GM21529 (cell line): ENCODE results near the gene CRABP2.
A peak's percentile ranks its signal among the peaks of the same experiment; 100 is the strongest.

ENCODE experiments used
- ATAC-seq: cut with Tn5 transposase; IDR thresholded peaks from one replicate; pipeline ENCODE4 v1.9.1; 2021; ENCODE audit not compliant: unreplicated experiment

Gene CRABP2

GRCh38 chr1:156742017-156742416 lies 36.6 kb upstream of the CRABP2 start:
- no peak for ATAC-seq

- ATAC-seq, result peak; percentile 5
Observed at GRCh38 chr1:156741481-156741983, 36.1 kb upstream of the CRABP2 start.

- ATAC-seq, result peak; percentile 79
Observed at GRCh38 chr1:156740741-156741480, 35.5 kb upstream of the CRABP2 start, which contains the start of gene MRPL24. MRPL24 (minus strand) TSS chr1:156741088; CDS start chr1:156738704, 2,384 bp downstream.

GRCh38 chr1:156740237-156740740 lies 34.9 kb upstream of the CRABP2 start:
- no peak for ATAC-seq

GRCh38 chr1:156738916-156739315 lies 33.5 kb upstream of the CRABP2 start:
- no peak for ATAC-seq

GRCh38 chr1:156738407-156738806 lies 33.0 kb upstream of the CRABP2 start:
- no peak for ATAC-seq

GRCh38 chr1:156733989-156734584 lies 28.7 kb upstream of the CRABP2 start:
- no peak for ATAC-seq

- peak; percentile 84 for ATAC-seq
Observed at GRCh38 chr1:156728599-156729462, 23.4 kb upstream of the CRABP2 start, which contains the start of gene ISG20L2. ISG20L2 (minus strand) TSS chr1:156728766; CDS start chr1:156727652, 1,114 bp downstream.

- peak; percentile 51 for ATAC-seq
Observed at GRCh38 chr1:156727926-156728598, 22.7 kb upstream of the CRABP2 start, which contains the start of gene METTL25B. METTL25B (plus strand) TSS chr1:156728469; CDS start chr1:156729105, 636 bp downstream.

GRCh38 chr1:156727492-156727891 lies 22.1 kb upstream of the CRABP2 start:
- no peak for ATAC-seq

- ATAC-seq, result no peak
Observed at GRCh38 chr1:156726549-156727226, 21.3 kb upstream of the CRABP2 start.

GRCh38 chr1:156725683-156726280 lies 20.4 kb upstream of the CRABP2 start:
- ATAC-seq, result peak; percentile 35

GRCh38 chr1:156721535-156721934 lies 16.2 kb upstream of the CRABP2 start:
- ATAC-seq, result no peak

- no peak for ATAC-seq
Observed at GRCh38 chr1:156721131-156721530, 15.7 kb upstream of the CRABP2 start.

- no peak for ATAC-seq
Observed at GRCh38 chr1:156717351-156717750, 12.0 kb upstream of the CRABP2 start.

GRCh38 chr1:156714830-156715229 lies 9.4 kb upstream of the CRABP2 start:
- ATAC-seq, result no peak

- no peak for ATAC-seq
Observed at GRCh38 chr1:156712626-156713025, 7.2 kb upstream of the CRABP2 start.

GRCh38 chr1:156711011-156711817 lies 5.8 kb upstream of the CRABP2 start:
- no peak for ATAC-seq
